Activated B cell treated with CpG ODN at 0.5 μM for 24 hours (primary cell): ENCODE measurements around the gene LRCOL1. TPM values are rescaled to one million over a fixed set of nuclear protein-coding genes. Genes with fewer than 3 reads are reported as not detected.

Experiments used
- ATAC-seq: fragments of 200-7000 bp; cut with Tn5 transposase; one replicate; pipeline ENCODE4 v1.10.0; 2021; ENCODE audit warnings: low read depth, mild to moderate bottlenecking, moderate library complexity
- CTCF ChIA-PET: fragments of 350-600 bp; sonication (Branson Sonifier 250); formaldehyde crosslinking; loops from one replicate; lab custom pipeline; 2021; ENCODE audit warnings: antibody characterized with exemption; lab: Charles Lee
- POLR2A ChIA-PET: fragments of 350-600 bp; sonication (Branson Sonifier 250); formaldehyde crosslinking; loops from one replicate; lab custom pipeline; 2021; ENCODE audit warnings: antibody characterized with exemption; lab: Charles Lee
- DNase-seq: peaks from one replicate; pipeline ENCODE4 v3.0.0; 2022
- H3K27ac Mint-ChIP-seq: one replicate; pipeline ENCODE4 v1.8.0; 2020; ENCODE audit warnings: mixed read lengths
- H3K27me3 Mint-ChIP-seq: one replicate; pipeline ENCODE4 v1.8.0; 2021; ENCODE audit warnings: mixed read lengths
- H3K36me3 Mint-ChIP-seq: one replicate; pipeline ENCODE4 v1.8.0; 2021; ENCODE audit warnings: low read depth, mixed read lengths
- H3K4me1 Mint-ChIP-seq: one replicate; pipeline ENCODE4 v1.8.0; 2021; ENCODE audit warnings: mixed read lengths
- H3K4me3 Mint-ChIP-seq: one replicate; pipeline ENCODE4 v1.8.0; 2020; ENCODE audit warnings: mild to moderate bottlenecking, mixed read lengths
- H3K9me3 Mint-ChIP-seq: one replicate; pipeline ENCODE4 v1.8.0; 2020; ENCODE audit warnings: mixed read lengths
- intact Hi-C: fragments of 100-400 bp; cut with micrococcal nuclease; formaldehyde crosslinking; loops from one replicate; pipeline ENCODE4 v1.15.1; 2024
- total RNA-seq: library from RNA; stranded (reverse); gene quantifications from 2 replicates; pipeline ENCODE4 v1.2.3, GENCODE V29; 2022
- TF ChIP-seq, protein P1 (sequence below): fragments of 200-600 bp; IDR thresholded peaks from one replicate; pipeline ENCODE4 v1.8.0; 2022; ENCODE audit warnings: antibody characterized with exemption, mild to moderate bottlenecking

The LRCOL1 gene
- total RNA-seq, 1 donor from 2014 or later: not detected

DNA sequence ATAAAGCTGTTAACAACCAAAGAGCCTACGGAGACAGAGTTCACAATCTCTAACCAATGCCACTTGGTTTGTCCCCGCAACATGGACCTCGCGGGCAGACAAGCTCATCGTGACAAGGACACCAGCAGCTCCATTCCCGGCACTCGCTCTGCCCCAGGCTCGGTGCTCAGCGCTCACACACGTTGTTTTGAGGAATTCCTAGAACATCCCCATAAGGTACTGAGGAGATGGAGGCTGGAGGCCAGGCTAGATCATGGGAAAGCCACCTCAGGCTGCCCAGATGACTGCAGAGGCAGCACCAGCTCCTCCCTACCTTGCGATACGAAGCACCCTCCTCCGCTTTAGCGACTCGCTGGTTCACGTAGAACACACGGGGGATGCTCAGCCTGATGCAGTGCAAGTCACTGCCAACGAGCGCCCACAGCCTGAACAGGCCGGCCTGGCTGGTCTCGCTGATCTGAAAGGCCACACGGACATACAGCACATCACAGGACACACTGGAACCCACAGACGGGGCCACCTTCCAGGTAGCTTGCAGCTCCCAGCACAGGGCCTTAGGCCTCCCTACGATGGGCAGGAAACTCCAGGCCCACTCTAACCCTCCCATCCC lies 38.3 kb upstream of the LRCOL1 start:
- H3K27ac Mint-ChIP-seq: no peak overlapping the region
- H3K27me3 Mint-ChIP-seq: no peaks in the 10 kb centered on the region
- no peak for ATAC-seq
- ChIA-PET CTCF (no interaction called here), POLR2A (no interaction called here)
- intact Hi-C loops: no loop called here
- no peak overlapping the region for H3K4me3 Mint-ChIP-seq
- H3K9me3 Mint-ChIP-seq: no peaks in the 10 kb centered on the region
- no peak for DNase-seq
- TF ChIP-seq, protein P1, sequence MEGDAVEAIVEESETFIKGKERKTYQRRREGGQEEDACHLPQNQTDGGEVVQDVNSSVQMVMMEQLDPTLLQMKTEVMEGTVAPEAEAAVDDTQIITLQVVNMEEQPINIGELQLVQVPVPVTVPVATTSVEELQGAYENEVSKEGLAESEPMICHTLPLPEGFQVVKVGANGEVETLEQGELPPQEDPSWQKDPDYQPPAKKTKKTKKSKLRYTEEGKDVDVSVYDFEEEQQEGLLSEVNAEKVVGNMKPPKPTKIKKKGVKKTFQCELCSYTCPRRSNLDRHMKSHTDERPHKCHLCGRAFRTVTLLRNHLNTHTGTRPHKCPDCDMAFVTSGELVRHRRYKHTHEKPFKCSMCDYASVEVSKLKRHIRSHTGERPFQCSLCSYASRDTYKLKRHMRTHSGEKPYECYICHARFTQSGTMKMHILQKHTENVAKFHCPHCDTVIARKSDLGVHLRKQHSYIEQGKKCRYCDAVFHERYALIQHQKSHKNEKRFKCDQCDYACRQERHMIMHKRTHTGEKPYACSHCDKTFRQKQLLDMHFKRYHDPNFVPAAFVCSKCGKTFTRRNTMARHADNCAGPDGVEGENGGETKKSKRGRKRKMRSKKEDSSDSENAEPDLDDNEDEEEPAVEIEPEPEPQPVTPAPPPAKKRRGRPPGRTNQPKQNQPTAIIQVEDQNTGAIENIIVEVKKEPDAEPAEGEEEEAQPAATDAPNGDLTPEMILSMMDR: no peak
- H3K4me1 Mint-ChIP-seq: no peaks in the 10 kb centered on the region
- H3K36me3 Mint-ChIP-seq: peaks cover 57% of the 10 kb centered on the region

DNA sequence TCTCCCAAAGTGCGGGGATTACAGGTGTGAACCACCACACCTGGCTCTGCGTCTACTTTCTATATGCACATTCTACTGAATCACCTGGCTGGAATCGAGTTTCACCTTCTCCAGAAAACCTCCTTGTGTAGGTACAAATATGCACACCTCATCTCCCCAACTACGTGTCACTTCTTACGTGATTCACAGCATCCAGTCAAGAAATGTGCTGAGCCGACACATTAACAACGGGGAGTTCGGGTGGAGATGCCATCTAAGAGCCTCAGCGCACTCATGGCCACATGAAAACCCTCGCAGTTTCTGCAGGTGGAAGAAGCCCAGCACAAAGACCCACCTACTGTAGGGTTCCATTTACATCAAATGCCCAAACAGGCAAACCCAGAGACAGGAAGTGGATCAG lies 37.5 kb upstream of the LRCOL1 start:
- Mint-ChIP-seq H3K4me1 (no peaks in the 10 kb centered on the region), H3K9me3 (no peaks in the 10 kb centered on the region), H3K27ac (no peak overlapping the region), H3K36me3 (peaks cover 56% of the 10 kb centered on the region), H3K27me3 (no peaks in the 10 kb centered on the region), H3K4me3 (no peak overlapping the region)
- DNase-seq: no peak
- intact Hi-C loops: no loop called here
- ChIA-PET POLR2A (no interaction called here), CTCF (no interaction called here)
- ATAC-seq: no peak
- TF ChIP-seq, protein P1: no peak

DNA sequence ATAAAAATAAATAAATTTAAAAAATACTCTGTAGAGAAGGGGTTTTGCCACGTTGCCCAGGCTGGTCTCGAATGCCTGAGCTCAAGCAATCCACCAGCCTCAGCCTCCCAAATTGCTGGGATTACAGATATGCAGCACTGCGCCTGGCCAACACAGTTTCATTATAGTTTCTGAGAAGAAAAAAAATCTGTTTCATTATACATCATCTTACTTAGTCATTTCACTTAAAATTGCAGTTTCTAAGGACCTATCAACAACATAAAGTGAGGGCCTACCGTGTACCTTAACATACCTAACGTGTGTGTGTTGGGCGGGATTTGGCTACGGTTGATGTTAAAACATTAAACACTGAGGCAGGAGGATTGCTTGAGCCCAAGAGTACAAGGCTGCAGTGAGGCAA lies 36.5 kb upstream of the LRCOL1 start:
- intact Hi-C loops: no loop called here
- Mint-ChIP-seq H3K36me3 (peaks cover 56% of the 10 kb centered on the region), H3K9me3 (no peaks in the 10 kb centered on the region), H3K4me1 (no peaks in the 10 kb centered on the region), H3K27ac (no peak overlapping the region), H3K4me3 (no peak overlapping the region), H3K27me3 (no peaks in the 10 kb centered on the region)
- no peak for DNase-seq
- TF ChIP-seq, protein P1: no peak
- ChIA-PET CTCF (no interaction called here), POLR2A (interaction anchor here (0.6 kb wide), 1 partner anchor 369 kb away, joined by 5 read pairs; no protein-coding TSS in a partner anchor)
- no peak for ATAC-seq

DNA sequence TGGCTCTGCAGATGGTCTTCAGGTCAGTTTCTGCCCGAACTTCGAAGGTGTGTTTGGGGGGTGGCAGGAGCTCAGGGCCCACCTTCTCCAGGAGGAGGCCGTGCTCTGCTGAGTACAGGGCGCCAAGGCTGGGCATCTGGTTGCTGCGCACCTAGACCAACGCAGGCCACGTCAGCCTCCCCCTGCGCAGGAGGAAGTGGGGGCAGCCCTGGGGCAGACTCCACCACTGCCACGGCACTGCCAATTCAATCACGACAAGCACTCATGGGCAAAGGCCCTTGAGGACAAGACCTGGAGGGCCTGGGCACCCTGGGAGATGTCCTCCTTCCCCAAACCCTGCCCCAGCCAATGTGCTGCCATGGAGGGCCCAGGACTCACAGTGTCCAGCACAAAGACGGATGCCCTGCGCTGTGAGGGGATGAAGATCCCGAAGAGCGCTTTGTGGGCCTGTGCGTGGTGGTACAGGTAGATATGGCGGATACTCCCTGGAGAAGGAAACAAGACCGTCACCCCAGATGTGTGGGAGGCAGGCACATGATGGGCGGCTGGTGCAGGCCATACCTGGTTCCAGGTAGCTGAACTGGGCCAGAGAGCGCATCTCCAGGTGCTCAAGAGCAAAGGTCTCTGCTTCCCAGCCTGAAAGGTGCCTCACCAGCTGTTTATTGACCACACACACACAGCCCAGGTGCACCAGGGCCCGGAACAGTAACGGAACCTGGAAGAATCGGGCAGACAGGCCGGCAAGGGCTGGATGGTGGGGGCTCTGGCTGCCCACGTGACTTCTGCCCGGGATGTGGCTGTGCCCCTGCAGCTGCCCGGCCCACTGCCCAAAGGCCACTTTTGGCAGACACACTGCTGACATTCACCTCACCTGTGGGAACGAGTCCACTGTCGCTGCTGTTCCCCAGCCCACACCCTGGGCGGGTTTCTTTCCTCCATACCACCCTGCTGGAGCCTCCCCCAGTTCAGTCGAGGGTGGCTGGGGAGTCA lies 32.8 kb upstream of the LRCOL1 start:
- H3K36me3 Mint-ChIP-seq: peaks cover 59% of the 10 kb centered on the region
- ChIA-PET POLR2A (no interaction called here), CTCF (no interaction called here)
- ATAC-seq (no peak), DNase-seq (no peak)
- TF ChIP-seq, protein P1: no peak
- no peak overlapping the region for H3K27ac Mint-ChIP-seq
- intact Hi-C loops: no loop called here
- H3K4me3 Mint-ChIP-seq: no peak overlapping the region
- H3K9me3 Mint-ChIP-seq: no peaks in the 10 kb centered on the region
- no peaks in the 10 kb centered on the region for H3K4me1 Mint-ChIP-seq
- H3K27me3 Mint-ChIP-seq: no peaks in the 10 kb centered on the region
